Suprapubic skin (tissue), 4 donors: Measurements from ENCODE around the gene FOXL3. TPM values are rescaled to one million over a fixed set of nuclear protein-coding genes. Genes with fewer than 3 reads are reported as not detected.

Experiments
- DNase-seq, 2 donors: peaks; one replicate each; pipeline ENCODE4 v3.0.0-alpha.2; 2019; ENCODE audit warnings: low spot score in 2 of 2
- H3K27ac ChIP-seq: fragments of 200-600 bp; sonication (generic); one replicate; pipeline ENCODE4 v1.5.1; 2019
- H3K27me3 ChIP-seq: fragments of 200-600 bp; sonication (generic); one replicate; pipeline ENCODE4 v1.5.1; 2019
- H3K36me3 ChIP-seq: fragments of 200-600 bp; sonication (generic); one replicate; pipeline ENCODE4 v1.5.1; 2019
- H3K4me1 ChIP-seq: fragments of 200-600 bp; sonication (generic); one replicate; pipeline ENCODE4 v1.5.1; 2019
- H3K4me3 ChIP-seq: fragments of 200-600 bp; sonication (generic); one replicate; pipeline ENCODE4 v1.5.1; 2019; ENCODE audit warnings: mild to moderate bottlenecking
- H3K9me3 ChIP-seq: fragments of 200-600 bp; sonication (generic); one replicate; pipeline ENCODE4 v1.5.1; 2019
- EP300 ChIP-seq: sonication (generic); formaldehyde crosslinking; IDR thresholded peaks from one replicate; pipeline ENCODE4 v1.6.1; 2017; ENCODE audit warnings: antibody characterized with exemption
- POLR2A ChIP-seq, 2 donors: fragments of 450-650 bp; IDR thresholded peaks; one replicate each; pipeline ENCODE4 v1.6.1; 2017; ENCODE audit warnings: antibody characterized with exemption in 2 of 2, mild to moderate bottlenecking in 2 of 2, moderate library complexity in 2 of 2
- POLR2AphosphoS5 ChIP-seq, 3 donors: sonication (generic); formaldehyde crosslinking; IDR thresholded peaks; one replicate each; pipeline ENCODE4 v1.6.1; 2017; ENCODE audit warnings: antibody characterized with exemption in 3 of 3
- WGBS: methylation state at CpG from one replicate; pipeline ENCODE4 v1.1.5; 2018; 5-methylcytosine and 5-hydroxymethylcytosine counted together
- total RNA-seq, 4 donors: library from RNA; depleted of rRNA; stranded (reverse); fragments of >200 nt; gene quantifications; one replicate each; pipeline ENCODE4 v1.1.0, GENCODE V29; 2016
- TF ChIP-seq, protein P1 (sequence below), 2 donors: fragments of 200-600 bp in 1 of 2; fragments of 450-650 bp in 1 of 2; sonication (generic) in 1 of 2; IDR thresholded peaks; one replicate each; pipeline ENCODE4 v1.5.1; 2016 to 2019; ENCODE audit warnings: antibody characterized with exemption in 2 of 2, mild to moderate bottlenecking in 1 of 2, moderate library complexity in 1 of 2

The FOXL3 gene
- total RNA-seq, 4 donors from 2014 or later, result not detected

DNA sequence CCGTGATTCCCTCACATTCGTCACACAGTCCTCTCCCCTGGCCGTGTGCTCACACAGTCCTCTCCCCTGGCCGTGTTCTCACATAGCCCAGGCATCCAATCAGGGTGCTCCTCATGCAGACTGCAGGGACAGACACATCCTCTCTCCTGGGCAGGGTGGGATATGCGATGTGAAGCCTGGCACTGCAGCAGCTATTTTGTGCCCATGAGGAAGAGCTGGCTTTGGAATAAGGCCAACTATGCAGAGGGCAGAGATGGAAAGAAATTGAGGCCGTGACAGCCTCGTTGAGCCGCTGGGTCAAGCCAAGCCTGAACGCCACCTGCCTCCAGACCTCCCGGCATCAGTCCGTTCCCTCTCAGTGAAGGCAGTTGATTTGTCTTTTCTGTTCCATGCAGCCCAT is 35.8 kb downstream of the FOXL3 start:
- WGBS, result 93% methylated on average over 10 of the region's 11 CpGs
- H3K4me1 ChIP-seq, result peaks cover 14% of the 10 kb centered on the region

DNA sequence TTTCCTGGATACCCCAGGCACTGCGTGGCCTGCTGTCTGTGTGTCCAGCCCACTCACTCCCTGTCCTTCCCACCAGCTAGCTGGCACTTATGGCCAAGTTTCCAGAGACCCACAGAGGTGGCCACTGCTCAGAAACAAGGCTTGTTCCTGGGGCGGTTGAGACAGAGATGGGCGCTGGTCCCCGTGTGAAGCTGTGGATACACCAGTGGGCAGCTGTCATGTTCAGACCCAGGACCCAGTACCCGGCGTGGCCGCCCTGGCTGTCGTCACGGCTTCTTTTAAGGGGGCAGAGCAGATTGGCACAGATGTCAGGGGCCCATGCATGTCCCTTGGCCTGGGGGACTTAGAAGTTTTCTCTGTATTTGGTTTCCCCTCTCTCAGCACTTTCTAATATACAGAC is 36.3 kb downstream of the FOXL3 start:
- H3K9me3 ChIP-seq, result no peaks in the 10 kb centered on the region
- no peak overlapping the region for H3K27ac ChIP-seq
- H3K4me1 ChIP-seq, result peaks cover 11% of the 10 kb centered on the region
- no peaks in the 10 kb centered on the region for H3K27me3 ChIP-seq
- TF ChIP-seq POLR2A (IDR thresholded peaks at IDR 0.05) (no peak), EP300 (no peak), POLR2AphosphoS5 (IDR thresholded peaks at IDR 0.05) (no peak)
- TF ChIP-seq, protein P1, sequence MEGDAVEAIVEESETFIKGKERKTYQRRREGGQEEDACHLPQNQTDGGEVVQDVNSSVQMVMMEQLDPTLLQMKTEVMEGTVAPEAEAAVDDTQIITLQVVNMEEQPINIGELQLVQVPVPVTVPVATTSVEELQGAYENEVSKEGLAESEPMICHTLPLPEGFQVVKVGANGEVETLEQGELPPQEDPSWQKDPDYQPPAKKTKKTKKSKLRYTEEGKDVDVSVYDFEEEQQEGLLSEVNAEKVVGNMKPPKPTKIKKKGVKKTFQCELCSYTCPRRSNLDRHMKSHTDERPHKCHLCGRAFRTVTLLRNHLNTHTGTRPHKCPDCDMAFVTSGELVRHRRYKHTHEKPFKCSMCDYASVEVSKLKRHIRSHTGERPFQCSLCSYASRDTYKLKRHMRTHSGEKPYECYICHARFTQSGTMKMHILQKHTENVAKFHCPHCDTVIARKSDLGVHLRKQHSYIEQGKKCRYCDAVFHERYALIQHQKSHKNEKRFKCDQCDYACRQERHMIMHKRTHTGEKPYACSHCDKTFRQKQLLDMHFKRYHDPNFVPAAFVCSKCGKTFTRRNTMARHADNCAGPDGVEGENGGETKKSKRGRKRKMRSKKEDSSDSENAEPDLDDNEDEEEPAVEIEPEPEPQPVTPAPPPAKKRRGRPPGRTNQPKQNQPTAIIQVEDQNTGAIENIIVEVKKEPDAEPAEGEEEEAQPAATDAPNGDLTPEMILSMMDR (IDR thresholded peaks at IDR 0.05), result no peak
- no peak for DNase-seq
- no peaks in the 10 kb centered on the region for H3K36me3 ChIP-seq
- H3K4me3 ChIP-seq, result no peak overlapping the region
- 90% methylated on average over 9 of the region's 9 CpGs for WGBS

More for the DNA sequence above, 35.8 kb downstream of the FOXL3 start:
- TF ChIP-seq POLR2A (IDR thresholded peaks at IDR 0.05), result no peak
- TF ChIP-seq, protein P1 (IDR thresholded peaks at IDR 0.05), result no peak
- no peak for TF ChIP-seq EP300
- no peak for TF ChIP-seq POLR2AphosphoS5 (IDR thresholded peaks at IDR 0.05)
- no peak for DNase-seq
- Histone ChIP-seq H3K9me3 (no peaks in the 10 kb centered on the region), H3K4me3 (no peak overlapping the region), H3K27me3 (no peaks in the 10 kb centered on the region), H3K36me3 (no peaks in the 10 kb centered on the region), H3K27ac (no peak overlapping the region)

DNA sequence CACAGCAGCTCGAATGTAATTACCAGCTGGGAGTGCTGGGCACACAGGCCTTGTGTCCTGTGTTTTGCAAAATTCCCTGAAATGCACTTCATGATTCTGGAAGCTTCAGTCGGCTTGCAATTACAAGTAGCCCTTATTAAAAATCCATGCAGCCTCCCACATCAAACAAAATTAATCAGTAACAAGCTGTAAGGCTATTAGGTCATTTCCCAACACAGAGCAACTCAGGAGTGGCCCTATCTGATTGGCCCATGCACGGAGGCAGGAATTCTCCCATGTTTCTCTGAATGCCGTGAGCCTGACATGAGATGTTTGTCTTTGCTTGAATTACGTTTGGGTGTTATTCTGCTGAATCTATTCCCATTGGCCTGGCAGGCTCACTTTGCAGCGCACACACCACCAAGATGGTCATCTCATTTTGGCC is 36.9 kb downstream of the FOXL3 start:
- no peaks in the 10 kb centered on the region for H3K36me3 ChIP-seq
- no peak overlapping the region for H3K4me3 ChIP-seq
- H3K27me3 ChIP-seq, result no peaks in the 10 kb centered on the region
- WGBS, result 86% methylated on average over 5 of the region's 6 CpGs
- no peak for TF ChIP-seq EP300
- no peak for TF ChIP-seq POLR2A (IDR thresholded peaks at IDR 0.05)
- TF ChIP-seq, protein P1 (IDR thresholded peaks at IDR 0.05), result no peak
- no peak for TF ChIP-seq POLR2AphosphoS5 (IDR thresholded peaks at IDR 0.05)
- no peak for DNase-seq
- H3K9me3 ChIP-seq, result no peaks in the 10 kb centered on the region
- H3K27ac ChIP-seq, result no peak overlapping the region
- peaks cover 6% of the 10 kb centered on the region for H3K4me1 ChIP-seq

DNA sequence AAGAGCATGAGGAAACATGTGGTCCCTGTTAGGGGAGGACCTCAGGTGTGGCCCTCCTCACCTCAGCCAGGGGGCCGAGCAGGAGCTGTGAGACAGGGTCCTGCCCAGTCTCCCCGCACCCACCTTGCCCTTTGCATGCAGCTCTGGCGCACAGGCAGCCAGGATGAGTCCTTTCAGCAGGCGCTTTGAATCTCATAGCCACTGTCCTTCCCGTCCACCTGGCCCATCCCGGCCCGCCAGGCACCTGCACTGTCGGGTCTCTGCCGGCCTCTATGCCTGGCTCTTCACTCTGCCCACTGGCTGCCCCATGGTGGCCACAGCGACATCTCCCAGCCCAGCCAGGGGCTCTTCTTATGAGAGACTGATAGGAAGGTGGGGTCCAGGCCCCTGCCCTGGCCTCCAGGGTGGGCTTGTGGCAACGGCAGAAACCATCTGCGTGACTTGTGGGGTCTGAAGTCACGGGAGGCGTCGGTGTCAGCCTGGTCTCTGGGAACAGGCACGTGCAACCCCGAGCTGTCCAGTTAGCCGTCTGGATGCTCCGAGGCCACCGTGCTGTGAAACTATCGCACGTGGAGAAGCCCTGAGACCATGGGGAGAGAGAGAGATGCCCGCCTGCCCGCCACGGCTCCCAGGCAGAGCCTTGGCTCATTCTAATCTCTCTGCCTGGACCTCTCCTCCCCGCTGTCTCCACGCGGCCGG is 37.4 kb downstream of the FOXL3 start:
- no peak for TF ChIP-seq POLR2AphosphoS5 (IDR thresholded peaks at IDR 0.05)
- TF ChIP-seq EP300, result no peak
- TF ChIP-seq POLR2A (IDR thresholded peaks at IDR 0.05), result no peak
- TF ChIP-seq, protein P1 (IDR thresholded peaks at IDR 0.05), result no peak
- 91% methylated on average over 26 of the region's 29 CpGs for WGBS
- Histone ChIP-seq H3K4me1 (peaks cover 7% of the 10 kb centered on the region), H3K4me3 (no peak overlapping the region), H3K9me3 (no peaks in the 10 kb centered on the region), H3K27ac (no peak overlapping the region), H3K27me3 (no peaks in the 10 kb centered on the region), H3K36me3 (no peaks in the 10 kb centered on the region)
- no peak for DNase-seq

DNA sequence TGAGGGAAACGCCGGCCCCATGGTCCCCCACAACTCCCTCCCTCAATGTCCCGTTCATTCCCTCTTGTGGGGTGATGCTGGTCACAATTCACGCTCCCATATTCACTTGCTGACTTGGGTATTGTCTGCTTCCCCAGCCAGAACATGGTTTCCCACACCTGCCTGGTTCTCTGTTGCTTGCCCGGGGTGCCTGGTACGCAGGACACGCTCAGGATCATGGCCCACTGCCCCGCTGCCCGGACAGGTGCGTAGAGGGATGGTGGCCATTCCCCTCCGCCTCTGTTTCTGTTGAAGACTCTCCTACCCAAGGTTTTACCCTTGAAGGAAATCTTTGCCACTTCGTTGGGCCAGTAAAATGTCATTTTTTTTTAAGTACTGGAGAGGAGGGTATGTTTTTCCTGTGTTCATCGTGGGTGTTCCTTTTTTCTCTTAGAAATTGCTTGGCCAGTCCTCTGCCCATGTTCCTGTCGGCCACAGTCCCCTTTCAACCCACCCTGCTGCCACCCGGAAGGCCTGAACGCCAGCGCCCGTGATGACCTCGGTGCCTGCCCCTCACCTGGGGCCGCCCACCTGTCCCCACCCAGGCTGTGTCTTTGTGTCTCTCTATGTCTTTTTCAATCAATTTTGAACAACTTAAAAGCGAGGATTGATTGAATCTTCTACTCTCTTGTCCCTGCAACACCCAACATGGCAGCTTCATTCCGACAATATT is 38.2 kb downstream of the FOXL3 start:
- TF ChIP-seq, protein P1 (IDR thresholded peaks at IDR 0.05), result no peak
- no peak for TF ChIP-seq EP300
- TF ChIP-seq POLR2A (IDR thresholded peaks at IDR 0.05), result no peak
- TF ChIP-seq POLR2AphosphoS5 (IDR thresholded peaks at IDR 0.05), result no peak
- H3K4me3 ChIP-seq, result no peak overlapping the region
- H3K36me3 ChIP-seq, result no peaks in the 10 kb centered on the region
- no peak for DNase-seq
- H3K9me3 ChIP-seq, result no peaks in the 10 kb centered on the region
- H3K27me3 ChIP-seq, result no peaks in the 10 kb centered on the region
- no peak overlapping the region for H3K27ac ChIP-seq
- 91% methylated on average over 22 of the region's 22 CpGs for WGBS
- peaks cover 12% of the 10 kb centered on the region for H3K4me1 ChIP-seq
